Esophagus (tissue), 2 donors: Measurements from ENCODE around the gene MORN3. TPM values are rescaled to one million over a fixed set of nuclear protein-coding genes. Genes with fewer than 3 reads are reported as not detected.

Experiments
- H3K27ac ChIP-seq, 2 donors: one replicate each; pipeline ENCODE4 v1.5.1; 2013; ENCODE audit warnings: low read depth in 2 of 2, mild to moderate bottlenecking in 2 of 2, inconsistent platforms in 1 of 2, low read length in 1 of 2, moderate library complexity in 1 of 2
- H3K27me3 ChIP-seq, 2 donors: one replicate each; pipeline ENCODE4 v1.6.1; 2013; ENCODE audit warnings: low read length in 2 of 2, control low read depth in 1 of 2, mild to moderate bottlenecking in 1 of 2; ENCODE audit not compliant: insufficient read depth in 2 of 2, control insufficient read depth in 1 of 2
- H3K36me3 ChIP-seq, 2 donors: one replicate each; pipeline ENCODE4 v1.6.1; 2013; ENCODE audit warnings: low read length in 1 of 2; ENCODE audit not compliant: control insufficient read depth in 2 of 2, insufficient read depth in 2 of 2
- H3K4me1 ChIP-seq, 2 donors: one replicate each; pipeline ENCODE4 v1.6.1; 2013; ENCODE audit warnings: low read length in 1 of 2; ENCODE audit not compliant: control insufficient read depth in 2 of 2, insufficient read depth in 2 of 2
- H3K4me3 ChIP-seq, 2 donors: one replicate each; pipeline ENCODE4 v1.5.1; 2013; ENCODE audit warnings: low read length in 2 of 2, mild to moderate bottlenecking in 2 of 2, low read depth in 1 of 2, moderate library complexity in 1 of 2
- H3K9me3 ChIP-seq, 2 donors: one replicate each; pipeline ENCODE4 v1.6.1; 2013; ENCODE audit warnings: mild to moderate bottlenecking in 2 of 2, low read depth in 1 of 2, low read length in 1 of 2, moderate library complexity in 1 of 2; ENCODE audit not compliant: control insufficient read depth in 2 of 2, insufficient read depth in 1 of 2
- WGBS, 2 donors: extraction: QIAGEN DNeasy Blood & Tissue Kit; methylation state at CpG; one replicate each; pipeline ENCODE4 v1.1.7; 2013; 5-methylcytosine and 5-hydroxymethylcytosine counted together
- polyA plus RNA-seq, 2 donors: library from polyadenylated mRNA; stranded (reverse); fragments of 200-250 nt; gene quantifications; one replicate each; pipeline ENCODE4 v1.2.3, GENCODE V29; 2013
- donor health status: healthy with polysubstance abuse.
- donor health status: Bipolar disorder and iron deficiency.

Gene MORN3
- polyA plus RNA-seq, 2 donors = 0.12 to 0.13 TPM

DNA sequence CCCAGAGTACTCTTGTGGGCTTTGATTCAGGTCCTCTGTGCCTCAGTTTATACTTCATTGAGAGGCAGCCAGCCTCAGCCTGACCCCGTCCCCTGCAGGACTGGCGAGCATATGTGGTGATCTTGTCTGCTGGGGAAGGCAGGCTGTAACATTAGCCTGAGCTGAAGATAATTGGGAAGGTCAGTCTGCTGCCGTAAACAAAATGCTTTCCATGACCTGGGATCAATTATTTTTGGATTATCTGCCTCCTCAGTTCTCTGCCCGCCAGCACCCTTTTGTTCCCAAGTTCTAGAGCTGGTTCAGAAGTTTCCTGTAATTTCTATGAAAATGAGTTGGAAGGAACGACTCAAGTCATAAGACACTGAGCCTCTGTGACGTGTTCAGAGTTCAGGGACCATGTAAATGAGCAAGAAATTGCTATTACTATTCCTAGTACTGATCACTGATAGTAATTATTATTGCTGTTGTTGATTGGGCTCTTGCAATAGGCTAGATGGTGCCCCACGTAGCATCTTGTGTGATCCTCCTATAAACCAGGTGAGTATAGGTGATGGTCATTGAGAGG is 38.6 kb downstream of the MORN3 start:
- no peaks in the 10 kb centered on the region for H3K9me3 ChIP-seq
- no peaks in the 10 kb centered on the region for H3K27me3 ChIP-seq
- H3K27ac ChIP-seq = no peak overlapping the region
- 79 to 84% methylated on average over 7 of the region's 7 CpGs for WGBS, 2 donors
- peaks cover 5 to 19% of the 10 kb centered on the region in 2 donors for H3K4me1 ChIP-seq
- H3K4me3 ChIP-seq = no peak overlapping the region
- H3K36me3 ChIP-seq = no peaks in the 10 kb centered on the region

DNA sequence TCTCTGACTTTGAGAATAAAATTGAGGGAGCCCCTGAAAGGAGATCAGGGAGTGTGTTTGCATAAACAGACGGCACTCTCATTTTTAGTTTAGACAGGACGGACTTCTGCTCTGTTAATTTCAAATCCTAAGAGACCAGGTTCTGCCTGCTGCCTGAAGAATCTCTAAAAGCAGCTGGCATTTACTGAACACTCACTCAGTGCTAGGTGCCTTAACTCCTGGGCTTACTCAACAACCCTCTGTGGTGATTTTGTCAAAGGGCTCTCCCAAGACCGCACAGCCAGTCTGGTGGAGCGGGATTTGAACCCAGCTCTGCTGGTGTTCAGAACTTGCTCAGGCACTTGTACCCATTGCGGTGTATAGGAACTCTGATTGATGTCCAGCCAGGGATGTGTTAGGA is 40.9 kb downstream of the MORN3 start:
- no peaks in the 10 kb centered on the region for H3K27me3 ChIP-seq
- H3K36me3 ChIP-seq = no peaks in the 10 kb centered on the region
- no peaks in the 10 kb centered on the region for H3K9me3 ChIP-seq
- WGBS, 2 donors = 76 to 78% methylated on average over 5 of the region's 5 CpGs
- H3K27ac ChIP-seq = peak overlapping the region in 1 of 2 donors; percentile 27
- H3K4me1 ChIP-seq = peaks cover 5 to 20% of the 10 kb centered on the region in 2 donors
- peak overlapping the region in 1 of 2 donors; percentile 73 for H3K4me3 ChIP-seq

DNA sequence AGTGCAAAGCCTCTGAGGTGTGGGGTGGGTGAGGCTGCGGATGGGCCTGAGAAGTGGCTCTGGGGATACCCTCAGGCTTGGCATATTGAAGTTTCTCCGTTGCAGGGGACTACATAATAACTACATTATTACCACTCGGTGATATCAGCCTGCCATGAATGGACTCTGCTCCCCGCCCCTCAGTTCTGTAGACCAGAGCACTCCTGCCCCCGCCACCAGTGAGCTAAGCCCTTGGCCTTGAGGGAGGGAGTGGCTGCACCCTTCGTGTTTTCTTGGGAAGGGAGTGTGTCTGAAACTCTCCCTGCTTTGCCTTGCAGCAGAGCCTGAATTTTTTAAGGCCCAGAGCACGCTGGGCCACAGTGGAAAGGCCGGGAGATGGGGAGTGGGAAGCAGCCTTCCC is 41.4 kb downstream of the MORN3 start:
- Histone ChIP-seq H3K27me3 (no peaks in the 10 kb centered on the region), H3K27ac (peak overlapping the region; percentile 90 to 92), H3K4me1 (peaks cover 5 to 18% of the 10 kb centered on the region in 2 donors), H3K9me3 (no peaks in the 10 kb centered on the region), H3K4me3 (peak overlapping the region; percentile 0 to 73), H3K36me3 (no peaks in the 10 kb centered on the region)
- WGBS, 2 donors = 32 to 33% methylated on average over 8 of the region's 8 CpGs

DNA sequence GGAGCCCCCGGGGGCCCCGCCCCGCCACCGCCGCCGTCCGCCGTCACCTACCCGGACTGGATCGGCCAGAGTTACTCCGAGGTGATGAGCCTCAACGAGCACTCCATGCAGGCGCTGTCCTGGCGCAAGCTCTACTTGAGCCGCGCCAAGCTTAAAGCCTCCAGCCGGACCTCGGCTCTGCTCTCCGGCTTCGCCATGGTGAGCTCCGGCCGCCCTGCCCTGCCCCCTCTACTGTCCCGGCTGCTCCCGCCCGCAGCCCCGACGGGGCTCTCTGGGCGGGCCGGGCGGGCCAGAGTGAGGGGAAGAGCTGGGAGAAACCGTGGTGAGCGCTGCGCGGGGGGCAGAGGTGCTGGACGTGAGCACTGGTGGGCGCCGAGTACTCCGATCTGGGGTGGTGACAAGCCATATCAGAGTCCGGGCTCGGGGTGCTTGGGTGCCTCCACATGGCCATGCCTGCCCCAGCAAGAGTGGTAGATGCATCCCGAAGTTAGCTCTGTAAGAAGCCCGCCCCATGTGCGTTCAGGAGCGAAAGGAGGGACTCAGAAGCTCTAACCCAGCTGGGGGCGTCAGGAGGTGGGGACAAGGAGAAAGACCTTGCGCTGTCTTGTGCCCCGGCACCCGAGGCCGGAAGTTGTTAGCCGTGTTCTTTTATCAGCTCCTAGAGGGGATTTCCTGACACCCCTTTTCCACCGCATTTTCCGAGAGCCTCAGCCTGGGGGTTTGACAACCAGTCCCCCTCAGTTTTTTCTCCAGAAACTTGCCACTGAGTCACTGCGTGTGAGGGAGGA is 42.4 kb downstream of the MORN3 start:
- Histone ChIP-seq H3K9me3 (no peaks in the 10 kb centered on the region), H3K27ac (peak overlapping the region; percentile 90 to 92), H3K4me1 (peaks cover 5 to 16% of the 10 kb centered on the region in 2 donors), H3K4me3 (peak overlapping the region; percentile 73 to 75), H3K36me3 (no peaks in the 10 kb centered on the region), H3K27me3 (no peaks in the 10 kb centered on the region)
- WGBS, 2 donors = 0 to 1% methylated on average over 45 to 53 of the region's 53 CpGs

DNA sequence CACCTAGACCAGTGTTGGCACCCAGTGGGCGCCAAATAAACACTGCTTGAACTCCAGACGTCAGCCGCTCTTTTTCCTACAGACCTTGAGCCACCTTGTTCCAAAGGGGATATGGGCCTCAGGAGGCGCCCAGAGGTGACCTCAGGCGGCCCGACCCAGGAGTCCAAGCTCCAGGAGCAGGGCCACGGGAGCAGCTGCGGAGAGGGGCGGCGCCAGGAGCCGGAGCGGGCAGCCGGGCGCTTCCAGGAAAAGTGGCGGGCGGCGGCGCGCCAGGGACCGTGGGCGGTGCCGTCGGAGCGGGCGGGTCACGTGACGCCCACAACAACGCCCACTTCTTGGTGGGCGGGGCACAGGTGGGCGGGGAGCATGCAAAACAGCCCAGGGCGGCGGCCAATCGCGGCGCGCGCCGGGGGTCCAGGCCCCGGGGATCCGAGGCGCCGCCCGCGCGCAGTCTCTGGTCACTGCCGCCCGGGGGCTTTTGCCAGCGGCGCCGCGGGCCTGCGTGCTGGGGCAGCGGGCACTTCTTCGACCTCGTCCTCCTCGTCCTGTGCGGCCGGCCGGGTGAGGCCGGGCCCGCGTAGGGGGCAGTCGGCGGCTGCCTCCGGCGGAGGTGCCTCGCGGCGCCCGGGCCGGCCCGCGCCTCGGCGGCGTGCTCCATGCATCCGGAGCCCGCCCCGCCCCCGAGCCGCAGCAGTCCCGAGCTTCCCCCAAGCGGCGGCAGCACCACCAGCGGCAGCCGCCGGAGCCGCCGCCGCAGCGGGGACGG is 43.2 kb downstream of the MORN3 start, which contains the start of gene ORAI1:
ORAI1 (plus strand) TSS at position 444 of the 766 bp plus-strand sequence.
- Histone ChIP-seq H3K27ac (peak within 1 kb of the TSS; percentile 90 to 92), H3K27me3 (no peaks in the 10 kb centered on the region), H3K36me3 (no peaks in the 10 kb centered on the region), H3K4me3 (peak within 1 kb of the TSS; percentile 73 to 75), H3K9me3 (no peaks in the 10 kb centered on the region), H3K4me1 (peaks cover 5 to 16% of the 10 kb centered on the region in 2 donors)
- 0 to 1% methylated on average over 57 to 92 of the region's 92 CpGs for WGBS, 2 donors

DNA sequence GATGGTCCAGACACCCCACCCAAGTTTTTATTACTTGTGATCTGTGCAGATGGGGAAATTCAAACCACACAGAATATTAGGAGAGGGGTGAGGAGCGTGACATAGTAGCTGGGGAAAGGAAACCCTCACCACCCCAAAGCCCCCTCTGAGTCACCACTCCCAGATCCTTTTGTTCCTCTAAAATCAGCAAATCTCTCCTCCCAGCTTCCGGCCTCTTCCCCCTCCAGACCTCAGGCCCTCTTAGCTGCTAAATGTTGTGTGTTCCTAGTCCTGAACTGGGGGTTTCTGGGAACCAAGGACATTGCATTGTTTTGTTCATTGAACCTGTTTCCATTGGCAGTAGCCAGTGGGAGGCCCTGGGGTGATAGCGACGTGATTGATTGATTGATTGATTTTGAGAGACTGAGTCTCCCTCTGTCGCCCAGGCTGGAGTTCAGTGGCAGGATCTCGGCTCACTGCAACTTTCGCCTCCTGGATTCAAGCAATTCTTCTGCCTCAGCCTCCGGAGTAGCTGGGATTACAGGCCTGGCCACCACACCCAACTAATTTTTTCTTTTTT is 49.0 kb downstream of the MORN3 start:
- 81 to 82% methylated on average over 8 of the region's 8 CpGs for WGBS, 2 donors
- Histone ChIP-seq H3K27me3 (no peaks in the 10 kb centered on the region), H3K36me3 (no peaks in the 10 kb centered on the region), H3K4me1 (peaks cover 0 to 3% of the 10 kb centered on the region in 2 donors), H3K9me3 (no peaks in the 10 kb centered on the region), H3K4me3 (no peak overlapping the region), H3K27ac (no peak overlapping the region)

DNA sequence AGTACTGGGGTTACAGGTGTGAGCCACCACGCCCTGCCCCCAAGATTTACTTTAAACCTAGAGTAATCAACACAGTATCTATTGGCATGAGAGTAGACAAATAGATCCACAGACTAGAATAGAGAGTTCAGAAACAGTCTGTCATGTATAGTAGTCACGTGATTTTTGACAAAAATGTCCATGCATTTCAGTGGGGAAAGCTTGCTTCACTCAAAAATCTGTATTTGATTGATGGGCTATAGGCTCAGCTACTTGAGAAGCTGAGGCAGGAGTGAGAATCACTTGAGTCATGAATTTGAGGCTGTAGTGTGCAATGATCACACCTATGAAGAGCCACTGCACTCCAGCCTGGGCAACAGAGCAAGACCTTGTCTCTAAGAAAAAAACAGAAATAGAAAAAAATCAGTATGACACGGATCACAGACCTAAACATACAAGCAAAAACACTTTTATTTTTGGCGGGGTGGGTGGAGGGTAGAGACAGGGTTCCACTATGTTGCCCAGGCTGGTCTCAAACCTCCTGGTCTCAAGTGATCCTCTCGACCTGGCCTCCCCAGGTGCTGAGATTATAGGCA is 50.7 kb downstream of the MORN3 start:
- H3K9me3 ChIP-seq = no peaks in the 10 kb centered on the region
- H3K36me3 ChIP-seq = no peaks in the 10 kb centered on the region
- H3K4me1 ChIP-seq = no peaks in the 10 kb centered on the region
- H3K27ac ChIP-seq = no peak overlapping the region
- H3K27me3 ChIP-seq = no peaks in the 10 kb centered on the region
- WGBS, 2 donors = 84 to 85% methylated on average over 5 of the region's 5 CpGs
- no peak overlapping the region for H3K4me3 ChIP-seq

DNA sequence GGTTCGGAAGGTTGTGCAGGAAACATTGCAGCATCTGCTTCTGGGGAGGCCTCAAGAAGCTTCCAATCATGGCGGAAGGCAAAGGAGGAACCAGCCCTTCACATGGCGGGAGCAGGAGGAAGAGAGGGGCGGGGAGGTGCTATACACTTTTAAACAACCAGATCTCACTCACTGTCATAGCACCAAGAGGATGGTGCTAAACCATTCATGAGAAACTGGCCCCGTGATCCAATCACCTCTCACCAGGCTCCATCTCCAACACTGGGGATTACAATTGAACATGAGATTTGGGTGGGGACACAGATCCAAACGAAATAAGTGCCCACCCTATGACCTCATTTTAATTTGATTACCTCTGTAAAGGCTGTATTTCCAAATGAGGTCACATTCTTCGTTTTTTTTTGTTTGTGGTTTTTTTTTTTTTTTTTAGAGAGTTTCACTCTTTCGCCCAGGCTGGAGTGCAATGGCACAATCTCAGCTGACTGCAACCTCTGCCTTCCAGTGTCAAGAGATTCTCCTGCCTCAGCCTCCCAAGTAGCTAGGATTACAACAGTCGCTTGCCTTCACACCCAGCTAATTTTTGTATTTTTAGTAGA is 54.5 kb downstream of the MORN3 start:
- Histone ChIP-seq H3K4me3 (no peak overlapping the region), H3K36me3 (no peaks in the 10 kb centered on the region), H3K4me1 (peaks cover 0 to 2% of the 10 kb centered on the region in 2 donors), H3K27ac (no peak overlapping the region), H3K27me3 (no peaks in the 10 kb centered on the region), H3K9me3 (no peaks in the 10 kb centered on the region)
- 73 to 83% methylated on average over 9 of the region's 9 CpGs for whole genome bisulfite sequencing, 2 donors

DNA sequence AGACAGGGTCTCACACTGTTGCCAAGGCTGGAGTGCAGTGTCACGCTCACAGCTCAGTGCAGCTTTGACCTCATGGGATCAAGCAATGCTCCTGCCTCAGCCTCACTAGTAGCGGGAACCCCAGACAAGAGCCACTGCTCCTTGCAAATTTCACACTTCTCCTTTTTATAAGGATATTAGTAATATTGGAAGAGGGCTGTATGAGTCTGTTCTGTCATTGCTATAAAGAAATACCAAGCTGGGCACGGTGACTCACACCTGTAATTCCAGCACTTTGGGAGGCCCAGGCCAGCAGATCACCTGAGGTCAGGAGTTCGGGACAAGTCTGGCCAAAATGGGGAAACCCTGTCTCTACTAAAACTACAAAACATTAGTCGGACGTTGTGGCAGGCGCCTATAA is 56.0 kb downstream of the MORN3 start:
- H3K9me3 ChIP-seq = no peaks in the 10 kb centered on the region
- H3K4me1 ChIP-seq = peaks cover 0 to 2% of the 10 kb centered on the region in 2 donors
- H3K27me3 ChIP-seq = no peaks in the 10 kb centered on the region
- H3K36me3 ChIP-seq = no peaks in the 10 kb centered on the region
- WGBS, 2 donors = 90 to 91% methylated on average over 7 of the region's 7 CpGs
- H3K4me3 ChIP-seq = no peak overlapping the region
- H3K27ac ChIP-seq = no peak overlapping the region
